Epidermal melanocyte (primary cell): ENCODE data around the gene VSIG10.

ENCODE experiments used
- DNase-seq: peaks from one replicate; pipeline ENCODE4 v3.0.0; 2011; ENCODE audit warnings: low spot score; ENCODE audit not compliant: insufficient read length

The VSIG10 gene

GRCh38 chr12:118060301-118061010 lies 43.4 kb downstream of the VSIG10 start:
- no peak for DNase-seq

- peak; percentile 24 for DNase-seq
These were observed 44.2 kb downstream of the VSIG10 start for GRCh38 chr12:118059341-118060191.

GRCh38 chr12:118058881-118059280 lies 44.9 kb downstream of the VSIG10 start:
- DNase-seq, result no peak

- DNase-seq, result no peak
These were observed 45.6 kb downstream of the VSIG10 start for GRCh38 chr12:118058227-118058626.

GRCh38 chr12:118055865-118056773 lies 47.7 kb downstream of the VSIG10 start:
- DNase-seq, result no peak

- DNase-seq, result no peak
These were observed 48.7 kb downstream of the VSIG10 start for GRCh38 chr12:118055144-118055557.

GRCh38 chr12:118053071-118053985 lies 50.5 kb downstream of the VSIG10 start:
- no peak for DNase-seq

GRCh38 chr12:118052324-118053070 lies 51.3 kb downstream of the VSIG10 start:
- DNase-seq, result peak; percentile 87

GRCh38 chr12:118050972-118051910 lies 52.6 kb downstream of the VSIG10 start:
- no peak for DNase-seq

GRCh38 chr12:118046430-118046829 lies 57.4 kb downstream of the VSIG10 start:
- DNase-seq, result no peak

- no peak for DNase-seq
These were observed 59.2 kb downstream of the VSIG10 start for GRCh38 chr12:118044577-118044976.

- DNase-seq, result no peak
These were observed 59.7 kb downstream of the VSIG10 start for GRCh38 chr12:118044075-118044474.

- DNase-seq, result no peak
These were observed 61.7 kb downstream of the VSIG10 start for GRCh38 chr12:118042091-118042490.

- DNase-seq, result no peak
These were observed 65.7 kb downstream of the VSIG10 start for GRCh38 chr12:118038137-118038536.

GRCh38 chr12:118036672-118037411 lies 67.0 kb downstream of the VSIG10 start:
- DNase-seq, result no peak

GRCh38 chr12:118035190-118036041 lies 68.4 kb downstream of the VSIG10 start:
- no peak for DNase-seq
